PC-9 (cell line): ENCODE data around the gene ZNF423. TPM values are rescaled to one million over a fixed set of nuclear protein-coding genes. Genes with fewer than 3 reads are reported as not detected.

Source experiments
- BruUV-seq: library from RNA; stranded (reverse); fragments of 400-500 nt; replicated peaks from 2 replicates; lab custom pipeline; 2021; lab: Mats Ljungman, UMichigan
- CTCF ChIA-PET: fragments of 300-600 bp; sonication (Branson Sonifier 250); formaldehyde crosslinking; loops from one replicate; lab custom pipeline; 2022; ENCODE audit warnings: antibody characterized with exemption; lab: Charles Lee
- POLR2A ChIA-PET: fragments of 300-600 bp; sonication (Branson Sonifier 250); formaldehyde crosslinking; loops from one replicate; lab custom pipeline; 2022; ENCODE audit warnings: antibody characterized with exemption; ENCODE audit not compliant: unreplicated experiment; lab: Charles Lee
- DNase-seq, 2 experiments: peaks; one replicate each; pipeline versions ENCODE4 v3.0.0 to v3.0.0-alpha.2; 2015 to 2022; ENCODE audit warnings: mixed read lengths in 1 of 2
- H2AFZ ChIP-seq: fragments of 200-600 bp; sonication (generic); 2 replicates; pipeline ENCODE4 v1.8.1; 2017; ENCODE audit warnings: antibody characterized with exemption
- H3F3A ChIP-seq: fragments of 200-600 bp; sonication (generic); 2 replicates; pipeline ENCODE4 v1.8.1; 2017; ENCODE audit warnings: antibody characterized with exemption, mild to moderate bottlenecking, low read depth; ENCODE audit not compliant: insufficient read depth
- H3K27ac ChIP-seq: fragments of 200-600 bp; sonication (generic); 2 replicates; pipeline ENCODE4 v1.6.1; 2016; ENCODE audit warnings: mixed run types
- H3K27me3 ChIP-seq: fragments of 200-600 bp; sonication (generic); 2 replicates; pipeline ENCODE4 v1.6.1; 2016; ENCODE audit warnings: low read depth, mixed run types; ENCODE audit not compliant: insufficient read depth
- H3K36me3 ChIP-seq: fragments of 200-600 bp; sonication (generic); 2 replicates; pipeline ENCODE4 v1.6.1; 2016; ENCODE audit warnings: low read depth, mixed run types
- H3K4me1 ChIP-seq: fragments of 200-600 bp; sonication (generic); replicated peaks from 2 replicates; pipeline ENCODE4 v1.6.1; 2016; ENCODE audit warnings: mixed run types; ENCODE audit not compliant: insufficient read depth
- H3K4me2 ChIP-seq: fragments of 200-600 bp; sonication (generic); 2 replicates; pipeline ENCODE4 v1.6.1; 2017; ENCODE audit warnings: mixed run types
- H3K4me3 ChIP-seq: fragments of 200-600 bp; sonication (generic); 2 replicates; pipeline ENCODE4 v1.6.1; 2016; ENCODE audit warnings: mixed run types
- H3K79me2 ChIP-seq: fragments of 200-600 bp; sonication (generic); 2 replicates; pipeline ENCODE4 v1.6.1; 2017; ENCODE audit warnings: low read depth, mixed run types
- H3K9me2 ChIP-seq: fragments of 200-600 bp; sonication (generic); 2 replicates; pipeline ENCODE4 v1.8.1; 2017; ENCODE audit warnings: mild to moderate bottlenecking; ENCODE audit not compliant: insufficient read depth
- H3K9me3 ChIP-seq: fragments of 200-600 bp; sonication (generic); 2 replicates; pipeline ENCODE4 v1.8.1; 2016; ENCODE audit warnings: low read depth; ENCODE audit not compliant: insufficient read depth
- H4K20me1 ChIP-seq: fragments of 200-600 bp; sonication (generic); 2 replicates; pipeline ENCODE4 v1.8.1; 2017; ENCODE audit not compliant: insufficient read depth
- EZH2 ChIP-seq: fragments of 200-600 bp; sonication (generic); IDR thresholded peaks from 2 replicates; pipeline ENCODE4 v1.8.0; 2017; ENCODE audit warnings: antibody characterized with exemption, low read depth
- intact Hi-C: fragments of 100-400 bp; cut with micrococcal nuclease; formaldehyde crosslinking; loops from one replicate; pipeline ENCODE4 v1.10.0; 2022; ENCODE audit not compliant: unreplicated experiment
- total RNA-seq: library from RNA; stranded (reverse); gene quantifications from 2 replicates; pipeline ENCODE4 v1.2.3, GENCODE V29; 2021
- TF ChIP-seq, protein P1 (sequence below): fragments of 200-600 bp; sonication (generic); conservative IDR thresholded peaks from 2 replicates; pipeline ENCODE4 v1.6.1; 2017; ENCODE audit warnings: mixed run types, antibody characterized with exemption, mild to moderate bottlenecking, moderate library complexity

The ZNF423 gene
- total RNA-seq, 1 experiment from 2014 or later: not detected

DNA sequence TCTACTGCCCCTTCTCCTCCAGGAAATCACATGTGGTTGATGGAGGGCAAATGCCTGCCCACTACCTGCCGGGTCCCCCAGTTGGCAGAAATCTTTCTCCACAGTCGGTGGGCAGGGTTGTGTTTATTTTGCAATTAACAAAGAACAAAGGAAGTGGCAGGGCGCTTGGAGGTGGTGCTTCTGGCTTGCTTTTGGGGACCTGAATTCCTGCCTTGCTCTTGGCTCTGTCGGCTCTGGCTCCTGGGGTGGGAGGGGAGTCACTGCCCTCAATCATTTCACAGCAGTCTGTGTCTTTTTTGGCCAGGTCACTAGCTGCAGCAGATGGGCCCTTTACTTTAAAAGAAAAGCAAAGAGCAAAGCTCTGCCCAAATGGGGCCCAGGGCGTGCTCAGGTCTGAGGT lies 413.1 kb downstream of the ZNF423 start:
- POLR2A ChIA-PET: no interaction called here
- Histone ChIP-seq H3K27ac (no peak overlapping the region), H3K9me2 (no peaks in the 10 kb centered on the region), H3K9me3 (no peaks in the 10 kb centered on the region), H3K36me3 (no peaks in the 10 kb centered on the region), H2AFZ (no peak overlapping the region), H3K4me3 (no peak overlapping the region), H3K27me3 (peaks cover 79% of the 10 kb centered on the region), H3F3A (no peaks in the 10 kb centered on the region), H3K4me2 (no peak overlapping the region), H3K4me1 (no peaks in the 10 kb centered on the region), H3K79me2 (no peaks in the 10 kb centered on the region), H4K20me1 (no peaks in the 10 kb centered on the region)
- BruUV-seq: no TSS peak
- DNase-seq: no peak
- intact Hi-C loops: no loop called here
- TF ChIP-seq, protein P1, sequence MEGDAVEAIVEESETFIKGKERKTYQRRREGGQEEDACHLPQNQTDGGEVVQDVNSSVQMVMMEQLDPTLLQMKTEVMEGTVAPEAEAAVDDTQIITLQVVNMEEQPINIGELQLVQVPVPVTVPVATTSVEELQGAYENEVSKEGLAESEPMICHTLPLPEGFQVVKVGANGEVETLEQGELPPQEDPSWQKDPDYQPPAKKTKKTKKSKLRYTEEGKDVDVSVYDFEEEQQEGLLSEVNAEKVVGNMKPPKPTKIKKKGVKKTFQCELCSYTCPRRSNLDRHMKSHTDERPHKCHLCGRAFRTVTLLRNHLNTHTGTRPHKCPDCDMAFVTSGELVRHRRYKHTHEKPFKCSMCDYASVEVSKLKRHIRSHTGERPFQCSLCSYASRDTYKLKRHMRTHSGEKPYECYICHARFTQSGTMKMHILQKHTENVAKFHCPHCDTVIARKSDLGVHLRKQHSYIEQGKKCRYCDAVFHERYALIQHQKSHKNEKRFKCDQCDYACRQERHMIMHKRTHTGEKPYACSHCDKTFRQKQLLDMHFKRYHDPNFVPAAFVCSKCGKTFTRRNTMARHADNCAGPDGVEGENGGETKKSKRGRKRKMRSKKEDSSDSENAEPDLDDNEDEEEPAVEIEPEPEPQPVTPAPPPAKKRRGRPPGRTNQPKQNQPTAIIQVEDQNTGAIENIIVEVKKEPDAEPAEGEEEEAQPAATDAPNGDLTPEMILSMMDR: no peak
- TF ChIP-seq EZH2: no peak
- CTCF ChIA-PET: no interaction called here

DNA sequence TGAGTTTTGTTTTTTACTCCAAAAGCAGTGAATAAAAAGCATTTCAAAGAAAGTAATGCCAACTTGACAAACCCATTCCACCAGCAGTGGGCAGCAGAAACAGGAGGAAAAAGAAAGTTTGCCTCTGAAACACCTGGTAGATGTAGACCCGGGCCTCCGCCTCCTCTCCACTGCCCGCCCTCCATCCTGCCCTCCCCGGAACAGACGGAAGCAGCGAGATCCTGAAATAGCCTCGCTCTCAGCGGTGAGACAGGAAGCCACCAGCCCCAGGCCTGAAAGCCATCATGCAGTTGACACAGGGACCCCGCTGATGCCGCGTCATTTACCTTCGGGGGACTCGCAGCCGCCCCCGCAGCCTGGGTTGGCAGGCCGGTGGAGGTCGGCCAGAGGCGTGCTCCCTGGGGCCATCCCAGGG lies 414.5 kb downstream of the ZNF423 start:
- no peaks in the 10 kb centered on the region for H3K9me3 ChIP-seq
- TF ChIP-seq, protein P1: no peak
- no peak for TF ChIP-seq EZH2

DNA sequence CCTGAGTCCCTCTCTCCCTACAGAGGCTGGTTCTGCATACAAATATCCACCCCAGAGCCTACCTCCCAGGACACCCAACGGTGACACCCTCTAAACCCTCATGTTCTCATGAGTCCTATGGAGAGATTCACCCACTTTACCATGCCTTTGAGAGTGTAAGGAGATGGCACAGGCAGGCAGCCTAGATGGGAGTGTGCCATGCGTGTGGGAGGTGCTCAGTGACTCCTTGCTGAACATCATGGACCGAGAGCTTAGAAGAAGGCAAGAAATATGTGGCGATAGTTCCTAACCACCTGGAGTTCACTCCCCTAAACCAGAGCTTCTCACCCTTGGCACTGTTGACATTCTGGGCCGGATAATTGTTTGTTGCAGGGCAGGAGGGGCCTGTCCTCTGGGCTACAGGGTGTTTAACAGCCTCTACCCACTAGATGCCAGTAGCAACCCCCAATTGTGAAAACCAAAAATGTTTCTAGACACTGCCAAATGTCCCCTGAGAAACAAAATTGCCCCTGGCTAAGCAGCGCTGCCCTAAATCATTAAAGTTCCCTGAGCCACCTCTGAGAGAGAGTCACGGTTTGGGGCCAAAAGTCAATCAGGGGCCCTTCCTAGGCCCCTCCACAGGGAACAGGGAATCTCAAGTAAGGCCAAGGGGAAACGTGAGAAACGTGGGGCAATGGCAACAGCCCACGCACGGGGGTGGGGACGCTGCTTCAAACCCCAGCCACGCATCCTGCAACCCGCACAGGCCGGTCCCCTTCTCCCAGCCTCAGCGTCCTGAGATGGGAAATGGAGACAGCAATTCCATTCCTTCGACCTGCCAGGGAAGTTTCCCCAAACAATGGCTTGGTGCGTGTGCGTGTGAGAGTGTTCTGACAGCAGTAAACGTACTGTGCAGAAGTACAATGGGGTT lies 415.5 kb downstream of the ZNF423 start:
- Histone ChIP-seq H2AFZ (no peak overlapping the region), H3K27me3 (peaks cover 92% of the 10 kb centered on the region), H3K79me2 (no peaks in the 10 kb centered on the region), H3K9me3 (no peaks in the 10 kb centered on the region), H3K36me3 (no peaks in the 10 kb centered on the region), H3K27ac (no peak overlapping the region), H4K20me1 (no peaks in the 10 kb centered on the region), H3F3A (no peaks in the 10 kb centered on the region), H3K4me2 (no peak overlapping the region), H3K4me3 (no peak overlapping the region), H3K4me1 (no peaks in the 10 kb centered on the region), H3K9me2 (no peaks in the 10 kb centered on the region)
- BruUV-seq: no TSS peak
- TF ChIP-seq EZH2: no peak
- TF ChIP-seq, protein P1: no peak
- POLR2A ChIA-PET: no interaction called here
- intact Hi-C loops: no loop called here
- CTCF ChIA-PET: no interaction called here
- no peak for DNase-seq

More for the DNA sequence above, 414.5 kb downstream of the ZNF423 start:
- no peak overlapping the region for H3K4me3 ChIP-seq
- H3K4me1 ChIP-seq: no peaks in the 10 kb centered on the region
- ChIA-PET POLR2A (no interaction called here), CTCF (no interaction called here)
- H3K79me2 ChIP-seq: no peaks in the 10 kb centered on the region
- no peaks in the 10 kb centered on the region for H4K20me1 ChIP-seq
- H3K27me3 ChIP-seq: peaks cover 84% of the 10 kb centered on the region
- no TSS peak for BruUV-seq
- intact Hi-C loops: no loop called here
- H3K27ac ChIP-seq: no peak overlapping the region
- no peak overlapping the region for H3K4me2 ChIP-seq
- no peaks in the 10 kb centered on the region for H3K9me2 ChIP-seq
- no peaks in the 10 kb centered on the region for H3F3A ChIP-seq
- no peak overlapping the region for H2AFZ ChIP-seq
- no peaks in the 10 kb centered on the region for H3K36me3 ChIP-seq
- no peak for DNase-seq
